ENCODE measurements around the gene FHIT.

DNA sequence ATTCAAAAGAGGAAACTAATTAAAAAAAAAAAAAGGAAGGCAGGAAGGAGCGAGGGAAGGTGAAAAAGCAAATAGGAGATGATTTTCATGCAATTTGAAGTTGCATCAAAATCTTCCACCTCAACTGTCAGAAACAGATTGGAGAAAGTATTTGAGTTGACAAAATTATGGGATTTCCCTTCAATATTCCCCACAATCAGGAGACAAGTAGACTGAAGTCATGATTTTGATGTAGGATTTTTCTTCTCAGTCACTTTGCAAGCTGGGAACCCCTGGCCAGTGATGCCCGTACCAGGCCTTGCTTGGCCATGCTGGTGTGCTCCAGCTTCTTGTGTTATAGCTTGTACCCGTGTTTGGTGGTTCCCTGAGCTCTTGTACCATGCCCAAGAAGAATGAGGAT, 1347.0 kb downstream of the FHIT start:
- no peak for TF ChIP-seq POLR2AphosphoS5 (IDR thresholded peaks at IDR 0.05; ENCODE audit: low read depth, low read length)
- no peak for TF ChIP-seq POLR2A (IDR thresholded peaks at IDR 0.05; ENCODE audit: low read depth, low read length)
- no peak for TF ChIP-seq TAF1 (IDR thresholded peaks at IDR 0.05; ENCODE audit: borderline replicate concordance, low read depth, low read length)

Measured in GM12892 (cell line).